Right lung (tissue), 5 donors: Measurements from ENCODE around the gene TMEFF2. TPM values are rescaled to one million over a fixed set of nuclear protein-coding genes. Genes with fewer than 3 reads are reported as not detected.

Experiments used
- DNase-seq, 2 donors: peaks; one replicate each; pipeline ENCODE4 v3.0.0-alpha.2; 2013
- polyA plus RNA-seq, 5 donors: library from polyadenylated mRNA; unstranded; fragments of 120-200 nt; gene quantifications; one replicate each; pipeline versions ENCODE4 v1.2.1 to v1.2.3, GENCODE V29; 2013; ENCODE audit warnings: inconsistent platforms in 1 of 5, low replicate concordance in 1 of 5; ENCODE audit not compliant: insufficient read length in 5 of 5, insufficient read depth in 1 of 5

TMEFF2 gene
- polyA plus RNA-seq, 5 donors = 0.25 to 1.4 (median 0.72) TPM

GRCh38 chr2:191970867-191971266 is 223.9 kb downstream of the TMEFF2 start:
- no peak for DNase-seq

GRCh38 chr2:191968120-191968519 is 226.6 kb downstream of the TMEFF2 start:
- DNase-seq = no peak

- DNase-seq = no peak
Observed at GRCh38 chr2:191965733-191966132, 229.0 kb downstream of the TMEFF2 start.

DNA sequence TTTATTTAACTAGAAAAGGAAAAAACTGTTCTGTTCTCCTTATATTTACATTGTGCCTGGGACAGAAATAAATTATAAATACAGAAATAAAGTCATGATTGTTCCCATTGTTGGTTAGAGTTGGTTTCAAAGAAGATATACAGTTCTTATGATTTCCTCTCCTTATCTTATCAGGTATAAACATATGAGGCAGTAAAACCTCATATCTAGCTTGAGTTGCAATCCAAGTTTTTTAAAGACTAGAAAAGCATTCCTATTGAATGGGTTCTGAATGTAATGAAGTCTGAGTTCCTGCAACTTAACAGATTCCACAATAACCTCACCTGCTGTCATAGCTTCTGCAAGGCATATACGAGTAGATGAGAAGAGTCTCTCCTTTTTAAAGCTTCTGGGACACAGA is 233.2 kb downstream of the TMEFF2 start:
- no peak for DNase-seq

DNA sequence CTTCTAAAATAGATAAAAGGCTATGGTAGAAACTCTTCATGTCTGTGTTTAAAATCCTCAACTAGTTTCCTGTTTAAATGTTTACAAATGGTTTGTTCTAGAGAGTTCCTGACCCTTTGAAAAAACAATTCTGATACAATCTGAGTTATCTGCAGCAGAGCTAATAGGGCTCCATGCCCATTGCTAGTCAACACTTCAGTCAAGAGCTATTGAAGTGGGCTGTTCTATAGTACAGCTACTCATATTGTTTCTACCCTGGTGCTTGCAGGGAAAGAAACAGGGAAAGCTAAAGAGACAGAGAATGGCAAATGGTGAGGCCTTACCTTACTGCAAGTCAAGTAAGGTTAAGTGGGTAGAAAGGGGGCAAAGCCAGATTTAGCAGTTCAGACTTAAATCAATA is 235.5 kb downstream of the TMEFF2 start:
- peak in 1 of 2 donors; percentile 14 for DNase-seq

- no peak for DNase-seq
Observed at GRCh38 chr2:191957996-191958860, 236.5 kb downstream of the TMEFF2 start.

DNA sequence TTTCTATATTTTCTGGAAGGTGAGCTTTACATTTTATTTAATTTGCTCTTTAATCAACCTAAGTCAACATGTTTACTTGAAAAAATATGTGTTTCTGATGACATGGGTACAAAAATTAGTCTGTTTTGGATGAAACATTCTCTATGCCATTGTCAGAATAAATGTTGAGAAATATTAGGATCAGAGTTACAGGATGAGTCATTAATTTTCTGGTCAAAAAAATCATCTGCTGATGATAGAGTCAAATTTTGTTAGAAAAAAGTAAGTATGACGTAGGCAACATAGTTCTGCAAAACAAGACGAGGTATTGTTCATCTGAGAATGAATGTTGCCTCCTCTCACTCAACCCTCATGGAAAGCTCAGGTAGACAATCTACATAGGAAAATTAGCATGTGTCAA is 240.3 kb downstream of the TMEFF2 start:
- no peak for DNase-seq

DNA sequence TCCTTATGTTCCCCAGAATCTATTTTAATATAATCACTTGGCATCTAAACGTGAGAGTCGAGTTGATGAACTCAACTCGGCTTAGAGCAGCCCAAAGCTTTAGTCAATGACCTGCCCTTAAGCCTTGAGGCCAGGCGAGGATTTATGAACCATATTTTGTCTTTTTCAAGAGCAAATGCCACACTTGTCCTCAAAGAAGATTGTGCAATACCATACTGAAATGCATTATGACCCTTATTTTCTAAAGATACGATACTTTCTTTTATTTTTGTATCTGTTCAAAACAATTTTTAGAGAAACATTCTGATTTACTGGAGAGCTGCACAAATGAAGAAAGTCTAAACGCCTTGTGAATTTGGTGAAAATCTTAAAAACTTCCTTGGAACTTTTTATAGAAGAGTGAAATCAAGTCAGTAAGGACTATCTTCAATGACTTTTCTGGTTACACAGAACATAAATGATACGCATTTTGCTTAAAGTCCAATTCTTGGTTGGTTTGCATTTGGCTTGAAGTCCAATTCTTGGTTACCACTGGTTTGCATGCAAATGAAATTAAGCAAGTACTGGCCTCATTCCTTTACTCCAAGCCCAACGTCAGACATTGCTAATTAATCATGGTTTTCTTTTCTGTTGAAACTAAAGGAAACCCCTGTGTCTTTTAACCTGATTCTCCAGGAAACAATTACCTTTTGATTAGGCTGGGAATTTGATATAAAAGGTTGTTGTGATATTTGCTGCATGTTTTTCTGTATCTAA is 242.0 kb downstream of the TMEFF2 start:
- no peak for DNase-seq

GRCh38 chr2:191951832-191952231 is 242.9 kb downstream of the TMEFF2 start:
- no peak for DNase-seq

DNA sequence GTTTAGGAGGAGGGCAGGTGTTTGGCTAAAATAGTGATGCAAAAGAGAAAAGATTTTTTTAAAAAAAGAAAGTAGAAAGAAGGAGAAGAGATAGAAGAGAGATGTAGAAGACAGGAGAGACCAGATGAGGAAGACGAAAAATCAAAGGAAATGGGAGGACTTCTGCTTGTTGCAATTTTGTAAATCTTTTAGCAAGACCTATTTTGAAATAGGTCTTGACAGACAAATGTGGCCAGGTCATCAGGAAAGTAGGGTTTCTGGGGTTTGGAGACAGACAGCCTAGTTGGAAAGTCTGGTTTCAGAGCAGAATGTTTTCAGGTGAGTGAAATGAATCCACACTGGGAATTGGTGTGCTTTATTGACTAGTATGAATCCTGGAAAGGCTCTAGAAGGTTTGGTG is 243.4 kb downstream of the TMEFF2 start:
- no peak for DNase-seq

DNA sequence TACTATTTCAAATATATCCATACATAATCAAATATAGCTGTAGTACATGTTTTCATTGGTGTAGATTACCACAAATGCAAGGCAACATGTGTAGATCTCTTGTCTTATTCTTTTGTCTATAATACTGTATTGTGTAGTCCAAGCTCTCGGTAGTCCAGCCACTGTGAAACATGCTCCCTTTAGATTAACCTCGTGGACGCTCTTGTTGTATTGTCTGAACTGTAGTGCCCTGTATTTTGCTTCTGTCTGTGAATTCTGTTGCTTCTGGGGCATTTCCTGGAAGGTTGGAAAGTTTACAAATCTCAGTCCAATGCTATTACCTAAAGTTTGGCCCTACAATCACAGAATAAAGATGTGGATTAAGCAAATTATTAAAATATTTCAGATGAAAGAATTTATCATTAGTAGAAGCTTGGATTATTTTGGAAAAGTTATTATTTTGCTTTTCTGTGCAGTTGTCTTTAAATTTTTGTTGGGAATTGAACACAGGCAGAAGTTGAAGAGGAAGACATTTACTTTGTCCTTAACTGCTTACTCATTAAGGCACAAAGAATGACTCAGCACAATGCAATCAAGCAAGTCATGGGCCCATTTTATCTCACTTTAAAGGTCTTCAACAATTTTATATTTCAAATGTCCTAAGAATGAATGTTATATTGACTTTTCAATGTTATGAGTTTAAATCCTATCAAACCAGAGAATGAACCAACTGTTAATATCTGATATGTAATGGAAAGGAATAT is 244.4 kb downstream of the TMEFF2 start:
- DNase-seq = no peak

- DNase-seq = no peak
Observed at GRCh38 chr2:191947235-191947634, 247.5 kb downstream of the TMEFF2 start.

DNA sequence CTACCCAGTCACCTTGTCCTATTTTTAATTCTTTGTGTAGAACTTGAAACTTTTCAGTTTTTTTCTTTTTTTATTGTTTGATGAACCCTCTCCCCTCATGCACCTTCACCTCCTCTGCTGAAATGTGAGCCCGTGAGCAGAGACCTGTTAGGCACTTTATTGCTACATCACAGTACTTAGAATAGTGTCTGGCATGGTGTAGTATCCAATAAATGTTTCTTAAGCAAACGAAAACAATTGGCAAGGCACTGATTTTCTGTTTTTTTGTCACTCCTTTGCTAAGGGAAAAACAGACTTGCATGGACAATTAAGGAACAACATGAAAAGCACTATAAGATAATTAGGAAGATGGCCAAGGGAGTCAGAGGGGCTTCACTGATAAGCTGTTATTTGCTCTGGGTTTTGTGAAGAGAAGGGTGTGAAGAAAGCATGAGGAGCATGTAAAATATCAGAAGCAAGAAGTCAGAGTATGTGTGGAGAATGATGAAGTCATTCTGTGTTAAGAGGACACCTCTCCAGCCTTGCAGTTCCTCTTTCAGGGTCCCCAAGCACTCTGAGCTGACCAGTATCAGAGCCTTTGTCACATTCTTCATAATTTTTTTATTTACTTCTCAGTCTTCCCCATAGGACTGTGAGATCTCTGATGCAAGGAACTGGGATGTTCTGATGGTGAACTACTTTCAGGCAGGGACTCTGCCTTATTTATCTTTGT is 248.1 kb downstream of the TMEFF2 start:
- DNase-seq = no peak

- DNase-seq = no peak
Observed at GRCh38 chr2:191945623-191946022, 249.1 kb downstream of the TMEFF2 start.

DNA sequence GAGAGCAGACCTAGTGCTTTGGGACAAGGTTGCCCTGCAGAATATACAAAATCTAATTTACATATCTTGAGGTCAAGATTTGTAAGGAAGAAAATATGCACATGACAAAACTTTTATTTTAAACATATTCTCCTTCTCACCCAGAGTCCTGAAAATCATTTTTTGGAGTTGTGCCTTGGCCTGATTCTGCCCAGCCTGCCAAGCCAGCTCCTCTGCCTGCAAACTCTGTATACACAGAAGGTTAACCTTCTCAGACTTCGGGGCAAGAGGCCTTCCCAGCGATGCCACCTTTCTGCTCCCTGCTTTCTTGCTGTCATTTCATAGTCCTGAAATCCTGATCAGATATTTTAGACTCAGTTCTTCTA is 252.0 kb downstream of the TMEFF2 start:
- DNase-seq = no peak

GRCh38 chr2:191942090-191942738 is 252.5 kb downstream of the TMEFF2 start:
- no peak for DNase-seq

GRCh38 chr2:191941376-191941929 is 253.3 kb downstream of the TMEFF2 start:
- no peak for DNase-seq

GRCh38 chr2:191938779-191939178 is 256.0 kb downstream of the TMEFF2 start:
- DNase-seq = no peak

DNA sequence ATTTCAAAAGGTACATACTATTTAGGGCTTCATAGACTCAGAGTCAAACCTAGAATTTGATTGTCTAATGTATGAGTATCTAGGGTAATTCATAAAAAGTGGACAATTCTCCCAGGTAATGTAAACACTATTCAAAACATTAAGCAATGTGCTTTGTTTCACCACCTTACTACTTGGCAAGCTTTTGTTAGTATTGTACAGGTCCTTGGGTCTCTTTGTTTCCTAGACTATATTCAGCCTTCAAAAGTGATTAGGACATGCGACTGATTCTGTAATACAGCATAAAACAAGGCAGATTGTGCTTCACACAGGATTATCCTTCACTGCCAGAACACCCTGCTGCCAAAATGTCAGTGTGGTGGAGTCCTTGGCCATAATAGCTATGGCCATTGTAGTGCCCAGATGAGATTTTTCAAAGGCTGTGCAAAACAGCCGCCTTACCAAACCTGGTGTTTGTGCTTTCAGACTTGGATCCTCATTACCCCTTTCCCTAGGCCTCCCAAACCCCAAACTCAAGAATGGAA is 257.8 kb downstream of the TMEFF2 start:
- no peak for DNase-seq

- DNase-seq = no peak
Observed at GRCh38 chr2:191935247-191935646, 259.5 kb downstream of the TMEFF2 start.
